ENCODE data around the gene B3GNT9. TPM values are rescaled to one million over a fixed set of nuclear protein-coding genes. Genes with fewer than 3 reads are reported as not detected.

The B3GNT9 gene
- total and polyA plus RNA-seq, 12 donors: 2.9 to 52.1 (median 19.6) TPM

DNA sequence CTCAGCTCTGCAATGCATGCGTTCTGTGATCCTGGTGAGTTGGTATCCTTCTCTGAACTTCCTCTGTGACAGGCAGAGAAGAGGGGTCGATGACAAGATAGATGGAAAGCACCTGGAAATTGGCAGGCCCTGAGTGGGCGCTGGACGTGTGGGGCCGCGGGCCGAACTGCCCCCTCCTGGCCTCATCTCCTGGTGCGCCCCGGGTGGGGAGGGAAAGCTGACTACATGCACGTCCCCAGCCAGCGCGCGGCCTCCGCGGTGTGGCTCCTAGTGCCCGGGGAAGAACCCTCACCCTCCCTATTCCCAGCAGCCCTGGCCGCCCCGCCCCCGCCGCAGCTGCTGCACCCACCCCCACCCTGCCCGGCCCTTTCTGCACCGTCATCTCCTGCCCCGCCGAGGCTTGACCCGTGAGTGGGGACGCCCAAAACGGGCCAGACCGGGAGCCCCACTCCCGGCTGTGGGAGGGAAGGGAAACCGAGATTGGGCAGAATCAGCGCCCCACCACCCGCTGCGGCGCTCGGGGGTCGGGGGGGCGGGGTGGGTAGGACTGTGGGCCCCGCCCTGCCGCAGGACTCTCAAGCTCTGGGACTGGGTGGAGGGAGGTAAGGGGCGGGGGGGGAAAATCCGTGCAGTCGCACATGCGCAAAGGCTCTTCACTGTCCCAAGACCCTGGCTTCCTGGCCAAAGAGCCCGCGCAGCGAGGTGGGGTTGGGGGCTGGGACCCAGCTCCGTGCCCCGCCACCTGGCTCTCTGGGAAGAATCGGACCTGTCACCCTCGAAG, 19.6 kb upstream of the B3GNT9 start, which contains the start of gene NOL3:
TSS of gene NOL3 (plus strand) at position 371 of the 781 bp plus-strand sequence.
- H3K9me3 ChIP-seq (replicated peaks in 1 of 3): no peaks in the 10 kb centered on the region
- TF ChIP-seq CTCF (IDR thresholded peaks at IDR 0.05): peak in 1 of 6 experiments; percentile 24
- TF ChIP-seq POLR2A (IDR thresholded peaks at IDR 0.05): peak; percentile 66 to 76
- H3K4me3 ChIP-seq: peak within 1 kb of the TSS in 3 of 4 donors; percentile 19 to 61 (median 40)
- intact Hi-C loops (cut with DNase I): no loop called here
- H3K4me1 ChIP-seq (replicated peaks in 1 of 2): peaks cover 41 to 59% of the 10 kb centered on the region in 2 donors
- peak within 1 kb of the TSS; percentile 82 to 98 (median 93) for H3K27ac ChIP-seq
- peak; percentile 90 to 95 (median 92) for DNase-seq
- no peaks in the 10 kb centered on the region for H3K27me3 ChIP-seq
- 0 to 4% (median 1%) methylated on average over 5 to 50 of the region's 50 CpGs for WGBS, 4 donors
- no peaks in the 10 kb centered on the region for H3K36me3 ChIP-seq (replicated peaks in 1 of 2)

DNA sequence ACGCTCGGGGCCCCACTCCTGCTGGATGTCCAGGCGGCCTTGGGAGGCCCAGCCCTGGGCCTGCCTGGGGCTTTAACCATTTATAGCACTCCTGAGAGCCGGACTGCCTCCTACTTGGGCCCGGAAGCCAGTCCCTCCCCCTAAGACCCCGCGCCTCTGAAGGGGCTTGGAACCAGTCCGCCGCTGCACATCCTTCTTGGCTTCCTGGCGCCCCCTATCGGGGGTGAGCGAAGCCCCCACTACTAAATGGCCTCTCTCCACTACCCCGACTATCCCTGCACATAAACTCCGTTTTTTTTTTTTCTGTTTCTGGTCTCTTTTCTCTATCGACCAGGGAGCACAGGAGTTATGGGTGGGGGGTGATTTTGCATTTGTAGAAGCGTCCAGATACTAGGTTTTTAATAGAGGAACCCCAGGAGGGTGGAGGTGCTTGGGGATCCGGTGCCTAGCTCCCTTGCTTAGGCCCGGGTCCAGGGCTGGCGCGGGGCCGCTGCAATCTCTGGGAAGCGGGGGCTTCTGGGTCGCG, 18.9 kb upstream of the B3GNT9 start:
- peak overlapping the region; percentile 59 to 98 (median 89) for H3K27ac ChIP-seq
- 3 to 11% (median 7%) methylated on average over 21 to 24 of the region's 24 CpGs for WGBS, 4 donors
- H3K27me3 ChIP-seq: no peaks in the 10 kb centered on the region
- H3K36me3 ChIP-seq (replicated peaks in 1 of 2): no peaks in the 10 kb centered on the region
- peak overlapping the region in 2 of 4 donors; percentile 19 to 61 for H3K4me3 ChIP-seq
- DNase-seq: peak in 4 of 7 donors; percentile 46 to 67 (median 60)
- no peak for TF ChIP-seq POLR2A (IDR thresholded peaks at IDR 0.05)
- peak in 5 of 6 experiments; percentile 15 to 52 (median 28) for TF ChIP-seq CTCF (IDR thresholded peaks at IDR 0.05)
- intact Hi-C loops (cut with DNase I): no loop called here
- peaks cover 38 to 58% of the 10 kb centered on the region in 2 donors for H3K4me1 ChIP-seq (replicated peaks in 1 of 2)
- H3K9me3 ChIP-seq (replicated peaks in 1 of 3): no peaks in the 10 kb centered on the region

GRCh38 chr16:67169011-67169451, 18.2 kb upstream of the B3GNT9 start:
- no peak overlapping the region for H3K4me3 ChIP-seq
- H3K27me3 ChIP-seq: no peaks in the 10 kb centered on the region
- WGBS, 4 donors: 50 to 54% methylated on average over 9 of the region's 9 CpGs; no CpG with 5 or more reads in 2 of the 4 donors
- H3K27ac ChIP-seq: peak overlapping the region in 3 of 5 donors; percentile 82 to 98 (median 95)
- H3K36me3 ChIP-seq (replicated peaks in 1 of 2): no peaks in the 10 kb centered on the region
- intact Hi-C loops (cut with DNase I): no loop called here
- DNase-seq: peak in 2 of 7 donors; percentile 24 to 33
- TF ChIP-seq CTCF (IDR thresholded peaks at IDR 0.05) (no peak), POLR2A (IDR thresholded peaks at IDR 0.05) (no peak)
- no peaks in the 10 kb centered on the region for H3K9me3 ChIP-seq (replicated peaks in 1 of 3)
- peaks cover 40 to 58% of the 10 kb centered on the region in 2 donors for H3K4me1 ChIP-seq (replicated peaks in 1 of 2)

- intact Hi-C loops (cut with DNase I): no loop called here
- H3K4me1 ChIP-seq (replicated peaks in 1 of 2): peaks cover 44 to 59% of the 10 kb centered on the region in 2 donors
These were observed 16.8 kb upstream of the B3GNT9 start for GRCh38 chr16:67167588-67167987.

More at GRCh38 chr16:67167588-67167987, 16.8 kb upstream of the B3GNT9 start:
- no peak overlapping the region for H3K4me3 ChIP-seq
- TF ChIP-seq POLR2A (IDR thresholded peaks at IDR 0.05) (no peak), CTCF (IDR thresholded peaks at IDR 0.05) (no peak)
- no peaks in the 10 kb centered on the region for H3K9me3 ChIP-seq (replicated peaks in 1 of 3)
- H3K36me3 ChIP-seq (replicated peaks in 1 of 2): no peaks in the 10 kb centered on the region
- 91 to 95% methylated on average over 7 of the region's 7 CpGs; no CpG with 5 or more reads in 2 of the 4 donors for WGBS, 4 donors
- no peak overlapping the region for H3K27ac ChIP-seq
- no peaks in the 10 kb centered on the region for H3K27me3 ChIP-seq
- DNase-seq: peak in 1 of 7 donors; percentile 22
